OCI-LY1 (cell line): Measurements from ENCODE around the gene JAKMIP1.

ENCODE experiments used
- CTCF ChIP-seq: fragments of 200-600 bp; sonication (generic), shearing (Covaris generic); IDR thresholded peaks from 2 replicates; pipeline ENCODE4 v1.5.1; 2017; ENCODE audit warnings: mild to moderate bottlenecking, antibody characterized with exemption, low read length, moderate library complexity, mixed read lengths
- EZH2 ChIP-seq: fragments of 200-600 bp; sonication (generic), shearing (Covaris generic); IDR thresholded peaks from 2 replicates; pipeline ENCODE4 v1.8.0; 2017; ENCODE audit warnings: borderline replicate concordance, mixed run types, mild to moderate bottlenecking, antibody characterized with exemption, low read length, moderate library complexity, mixed read lengths

DNA sequence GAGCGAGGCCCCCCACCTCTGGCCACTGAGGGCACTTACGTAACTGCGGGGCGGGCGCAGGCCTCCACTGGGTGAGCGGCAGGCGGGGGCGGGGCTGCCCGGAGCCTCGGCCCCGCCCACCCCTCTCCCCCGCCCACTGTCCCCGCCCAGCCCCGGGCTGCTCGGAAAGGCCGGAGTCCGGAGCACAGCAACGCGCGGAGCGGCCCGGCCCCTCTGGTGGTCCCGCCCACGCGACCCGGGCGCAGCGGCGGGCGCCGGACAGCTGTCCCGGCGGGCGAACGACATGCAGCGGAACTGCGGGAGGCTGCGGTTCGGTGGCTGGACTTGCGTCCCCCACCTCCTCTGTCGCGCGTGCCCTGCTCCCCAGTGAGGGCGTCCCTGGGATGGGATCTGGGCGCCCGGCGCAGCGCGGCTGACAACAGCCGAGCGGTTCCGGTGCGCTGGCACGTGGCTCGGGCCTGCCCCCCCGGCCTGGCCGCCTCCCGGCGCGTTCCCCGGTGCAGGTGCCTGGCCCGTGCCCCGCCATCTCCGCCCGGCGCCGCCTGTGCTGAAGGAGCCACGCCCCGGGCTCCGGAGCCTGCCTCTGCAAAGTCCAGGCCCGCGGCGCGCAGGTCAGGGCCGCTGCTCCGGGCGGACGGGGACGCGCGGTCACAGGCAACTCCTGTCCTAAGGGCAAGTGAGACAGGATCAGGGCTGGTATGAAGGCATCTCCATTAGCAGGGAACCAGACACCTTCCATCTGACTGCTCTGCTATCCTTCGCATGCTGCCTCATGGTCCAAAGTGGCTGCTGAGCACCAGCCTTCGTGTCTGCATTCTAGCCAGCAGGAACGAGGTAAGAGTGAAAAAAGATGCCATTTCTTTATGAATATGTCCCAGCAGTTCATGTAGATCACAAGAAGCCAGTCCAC lies 21.8 kb upstream of the JAKMIP1 start:
- no peak for TF ChIP-seq CTCF
- TF ChIP-seq EZH2: no peak
